Stimulated activated effector memory CD8-positive, alpha-beta T cell treated with anti-CD3 and anti-CD28 coated beads, Interleukin-12 subunit alpha, Interleukin-12 subunit beta, amount 100 ng/mL, for 72 hours (primary cell): ENCODE data around the gene COMMD2.

Source experiments
- ATAC-seq: fragments of 150-1000 bp; cut with Tn5 transposase; 2 replicates; pipeline ENCODE4 v1.10.0; 2021
- DNase-seq, 2 donors: peaks; one replicate each; pipeline ENCODE4 v3.0.0; 2021 to 2022; ENCODE audit warnings: low spot score in 2 of 2
- H3K27ac Mint-ChIP-seq: one replicate; pipeline ENCODE4 v1.8.0; 2022; ENCODE audit warnings: mild to moderate bottlenecking, mixed read lengths
- H3K36me3 Mint-ChIP-seq: one replicate; pipeline ENCODE4 v1.8.0; 2022; ENCODE audit warnings: mild to moderate bottlenecking, mixed read lengths
- H3K4me1 Mint-ChIP-seq: one replicate; pipeline ENCODE4 v1.8.0; 2022; ENCODE audit warnings: mixed read lengths
- H3K4me3 Mint-ChIP-seq: one replicate; pipeline ENCODE4 v1.8.0; 2022; ENCODE audit warnings: mild to moderate bottlenecking, mixed read lengths
- H3K9me3 Mint-ChIP-seq: one replicate; pipeline ENCODE4 v1.8.0; 2022; ENCODE audit warnings: mixed read lengths

COMMD2 gene

DNA sequence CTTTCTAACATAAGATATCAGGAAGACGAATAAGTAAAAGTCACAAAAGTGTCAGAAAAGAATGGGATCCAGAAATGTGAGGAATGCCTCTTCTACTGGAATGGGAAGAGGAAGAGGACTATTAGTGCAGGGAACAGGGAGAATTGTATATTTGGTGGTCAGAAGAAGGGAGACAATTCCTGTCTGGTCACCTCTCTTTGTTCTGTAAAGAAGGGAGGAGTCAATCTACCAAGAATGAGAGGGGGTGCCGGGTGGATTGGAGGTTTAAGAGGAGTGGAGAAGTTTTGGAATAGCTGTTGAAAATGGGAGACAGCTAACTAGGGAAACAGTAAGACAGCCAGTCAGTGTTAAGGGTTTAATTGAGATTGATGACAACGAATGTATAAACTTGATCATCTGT, 20.1 kb downstream of the COMMD2 start:
- Mint-ChIP-seq H3K36me3 (no peaks in the 10 kb centered on the region), H3K4me3 (no peak overlapping the region), H3K4me1 (no peaks in the 10 kb centered on the region), H3K9me3 (no peaks in the 10 kb centered on the region), H3K27ac (no peak overlapping the region)
- DNase-seq (no peak), ATAC-seq (no peak)

- H3K27ac Mint-ChIP-seq: no peak overlapping the region
- no peaks in the 10 kb centered on the region for H3K9me3 Mint-ChIP-seq
- DNase-seq: no peak
- no peaks in the 10 kb centered on the region for H3K4me1 Mint-ChIP-seq
- no peaks in the 10 kb centered on the region for H3K36me3 Mint-ChIP-seq
- ATAC-seq: no peak
- no peak overlapping the region for H3K4me3 Mint-ChIP-seq
Measured at GRCh38 chr3:149727656-149728055, 24.6 kb downstream of the COMMD2 start.

DNA sequence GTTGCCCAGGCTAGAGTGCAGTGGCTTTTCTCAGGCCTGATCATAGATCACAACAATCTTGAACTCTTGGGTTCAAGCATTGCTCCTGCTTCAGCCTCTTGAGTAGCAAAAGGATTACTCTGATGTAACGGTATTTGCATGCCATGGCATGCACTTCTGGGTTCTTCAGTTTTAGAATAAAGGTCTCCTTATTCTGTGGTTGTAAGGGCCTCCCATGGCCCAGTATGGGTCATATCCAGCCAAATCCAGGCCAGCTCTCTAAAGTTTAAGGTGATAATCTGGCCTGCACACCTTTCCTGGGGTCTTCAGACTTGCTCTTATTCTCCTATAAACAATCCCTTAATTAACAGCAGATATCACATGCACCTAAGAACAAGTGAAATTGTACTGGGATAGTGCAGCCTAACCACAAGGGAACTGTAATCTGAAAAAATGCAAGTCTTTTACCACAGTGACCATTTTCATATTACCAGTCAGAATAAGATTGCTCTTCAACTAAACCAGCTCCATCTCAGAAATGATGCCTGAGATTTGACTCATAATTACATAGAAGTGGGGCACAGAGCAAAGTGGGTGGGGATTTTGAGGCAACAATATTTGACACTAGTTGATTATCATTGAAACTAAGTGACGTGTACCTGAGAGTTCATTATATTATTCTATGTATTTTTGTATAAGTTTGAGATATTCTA, 25.4 kb downstream of the COMMD2 start:
- H3K27ac Mint-ChIP-seq: no peak overlapping the region
- no peaks in the 10 kb centered on the region for H3K9me3 Mint-ChIP-seq
- no peak overlapping the region for H3K4me3 Mint-ChIP-seq
- no peaks in the 10 kb centered on the region for H3K4me1 Mint-ChIP-seq
- ATAC-seq (peak; percentile 99), DNase-seq (peak in 1 of 2 donors; percentile 56)
- H3K36me3 Mint-ChIP-seq: no peaks in the 10 kb centered on the region

DNA sequence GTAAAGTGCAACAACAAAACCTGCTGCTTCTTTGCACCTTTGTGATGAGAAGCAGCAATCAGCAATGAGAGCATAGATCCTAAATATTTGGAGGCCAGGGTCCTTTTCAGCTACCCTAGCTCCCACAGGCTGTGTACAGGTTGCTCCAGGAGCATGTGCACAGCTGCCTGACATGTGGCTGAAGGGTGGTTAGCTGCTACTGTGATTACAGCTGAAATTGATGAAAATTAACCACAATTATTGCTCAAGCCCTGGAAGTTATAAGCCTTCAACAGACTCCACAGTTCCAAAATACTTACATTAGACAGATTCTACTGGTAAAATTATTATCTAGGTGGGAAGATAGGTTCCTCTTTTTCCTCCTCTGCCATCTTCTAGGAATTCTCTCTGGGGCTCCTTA, 28.5 kb downstream of the COMMD2 start:
- no peak overlapping the region for H3K4me3 Mint-ChIP-seq
- H3K36me3 Mint-ChIP-seq: no peaks in the 10 kb centered on the region
- H3K4me1 Mint-ChIP-seq: no peaks in the 10 kb centered on the region
- H3K27ac Mint-ChIP-seq: no peak overlapping the region
- peaks cover 8% of the 10 kb centered on the region for H3K9me3 Mint-ChIP-seq
- DNase-seq (no peak), ATAC-seq (no peak)

- Mint-ChIP-seq H3K36me3 (no peaks in the 10 kb centered on the region), H3K4me1 (no peaks in the 10 kb centered on the region), H3K27ac (no peak overlapping the region), H3K9me3 (peaks cover 8% of the 10 kb centered on the region), H3K4me3 (no peak overlapping the region)
- DNase-seq: no peak
- ATAC-seq: no peak
Measured at GRCh38 chr3:149720918-149721317, 31.4 kb downstream of the COMMD2 start.

DNA sequence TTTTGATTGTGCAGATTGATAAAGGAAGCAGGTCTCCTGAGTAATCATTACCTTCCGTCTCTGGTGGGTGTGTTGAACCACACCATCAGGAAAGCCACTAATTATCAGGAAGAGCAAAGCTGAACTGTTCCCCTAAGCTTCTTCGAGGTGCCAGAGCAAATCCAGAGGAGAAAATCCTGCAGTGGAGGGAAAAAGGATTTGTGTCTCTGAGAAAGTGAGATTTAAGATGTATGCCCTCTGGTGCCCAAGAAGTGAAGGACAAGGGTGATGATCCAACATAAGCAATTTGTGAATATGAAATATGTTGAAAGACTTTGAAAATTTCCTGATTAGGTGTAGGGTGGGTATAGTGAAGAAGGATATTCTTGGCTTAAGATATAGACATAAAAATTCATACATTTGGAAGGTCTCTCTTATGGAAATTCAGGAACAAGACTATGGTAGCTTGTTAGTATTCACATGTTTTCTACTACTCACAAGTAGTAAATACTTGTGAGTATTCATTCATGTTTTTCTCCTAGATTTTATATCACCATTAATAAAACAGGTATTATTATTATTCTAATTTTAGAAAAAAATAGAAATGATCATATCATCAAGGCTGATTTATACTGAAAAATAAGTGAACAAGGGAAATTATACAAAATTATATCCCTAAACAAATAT, 34.8 kb downstream of the COMMD2 start:
- no peak overlapping the region for H3K4me3 Mint-ChIP-seq
- no peaks in the 10 kb centered on the region for H3K36me3 Mint-ChIP-seq
- H3K4me1 Mint-ChIP-seq: no peaks in the 10 kb centered on the region
- no peak for ATAC-seq
- H3K27ac Mint-ChIP-seq: no peak overlapping the region
- no peak for DNase-seq
- peaks cover 8% of the 10 kb centered on the region for H3K9me3 Mint-ChIP-seq

DNA sequence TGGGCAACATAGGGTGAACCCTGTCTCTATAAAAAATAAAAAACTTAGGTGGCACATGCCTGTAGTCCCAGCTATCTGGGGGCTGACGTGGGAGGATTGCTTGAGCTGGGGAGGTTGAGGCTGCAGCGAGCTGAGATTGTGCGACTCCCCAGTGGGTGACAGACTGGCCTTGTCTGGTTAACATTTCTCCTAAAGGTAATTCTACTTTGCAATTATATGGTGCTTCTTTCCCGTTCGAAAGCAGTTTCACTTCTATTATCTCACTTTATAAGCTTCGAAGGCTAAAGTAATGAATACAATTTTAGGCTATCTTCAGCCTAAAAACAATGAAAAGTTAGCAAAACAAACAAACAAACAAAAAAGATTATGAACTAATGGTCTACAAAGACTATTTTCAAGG, 35.3 kb downstream of the COMMD2 start:
- peaks cover 8% of the 10 kb centered on the region for H3K9me3 Mint-ChIP-seq
- ATAC-seq (no peak), DNase-seq (no peak)
- H3K36me3 Mint-ChIP-seq: no peaks in the 10 kb centered on the region
- H3K4me1 Mint-ChIP-seq: no peaks in the 10 kb centered on the region
- no peak overlapping the region for H3K4me3 Mint-ChIP-seq
- no peak overlapping the region for H3K27ac Mint-ChIP-seq

- Mint-ChIP-seq H3K27ac (no peak overlapping the region), H3K9me3 (no peaks in the 10 kb centered on the region), H3K4me3 (no peak overlapping the region), H3K4me1 (no peaks in the 10 kb centered on the region), H3K36me3 (no peaks in the 10 kb centered on the region)
- DNase-seq: no peak
- ATAC-seq: no peak
Measured at GRCh38 chr3:149715247-149715646, 37.0 kb downstream of the COMMD2 start.

DNA sequence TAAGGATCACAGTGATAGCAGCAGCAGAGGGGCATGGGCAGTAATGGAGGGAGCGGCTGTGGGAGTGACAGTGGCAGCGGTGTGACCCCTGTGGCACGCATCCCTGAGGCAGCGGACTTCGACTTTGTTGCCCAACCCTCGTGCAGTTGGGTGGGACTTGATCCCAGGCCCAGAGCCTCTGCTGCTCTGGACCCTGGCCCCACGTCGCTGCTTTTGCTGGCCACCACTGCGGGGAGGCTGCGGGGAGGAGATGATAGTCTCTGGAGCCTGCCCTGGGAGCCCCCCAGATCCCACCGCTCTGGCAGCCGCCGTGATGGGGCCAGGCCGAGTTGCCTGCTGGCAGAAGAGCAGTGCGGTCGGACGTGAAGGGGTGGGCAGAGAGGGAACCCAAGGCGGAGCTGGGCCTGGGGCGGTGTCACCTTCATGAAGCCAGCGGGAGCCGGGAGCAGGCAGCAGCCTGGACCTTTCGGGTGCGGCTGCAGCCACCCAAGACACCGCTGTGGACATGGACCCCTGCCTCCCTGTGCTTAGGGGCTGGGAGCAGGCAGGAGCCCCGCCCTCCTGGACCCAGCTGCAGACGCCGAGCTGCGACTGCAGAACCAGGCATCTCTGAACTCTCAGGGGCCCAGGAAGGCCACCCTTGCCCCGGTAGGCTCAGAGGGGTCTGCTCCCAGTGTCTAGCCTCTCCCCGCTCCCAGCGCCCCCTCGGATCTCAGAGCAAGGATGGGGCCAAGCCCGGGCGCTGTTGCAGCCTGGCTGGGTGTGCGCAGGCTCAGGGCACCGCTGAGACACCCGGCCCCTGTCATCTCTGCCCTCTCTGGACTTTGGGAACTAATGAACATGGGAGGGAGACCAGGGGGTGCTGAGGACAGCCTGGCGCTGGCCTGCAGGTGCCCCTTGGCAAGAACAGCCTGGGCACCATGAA, 38.3 kb downstream of the COMMD2 start:
- ATAC-seq (no peak), DNase-seq (no peak)
- no peaks in the 10 kb centered on the region for H3K9me3 Mint-ChIP-seq
- no peak overlapping the region for H3K4me3 Mint-ChIP-seq
- no peak overlapping the region for H3K27ac Mint-ChIP-seq
- H3K36me3 Mint-ChIP-seq: no peaks in the 10 kb centered on the region
- H3K4me1 Mint-ChIP-seq: no peaks in the 10 kb centered on the region

- Mint-ChIP-seq H3K9me3 (no peaks in the 10 kb centered on the region), H3K36me3 (no peaks in the 10 kb centered on the region), H3K4me3 (no peak overlapping the region), H3K4me1 (peaks cover 20% of the 10 kb centered on the region), H3K27ac (no peak overlapping the region)
- DNase-seq: no peak
- no peak for ATAC-seq
Measured at GRCh38 chr3:149706905-149707304, 45.4 kb downstream of the COMMD2 start.

GRCh38 chr3:149705416-149705815, 46.9 kb downstream of the COMMD2 start:
- H3K4me1 Mint-ChIP-seq: peaks cover 28% of the 10 kb centered on the region
- DNase-seq: no peak
- ATAC-seq: no peak

GRCh38 chr3:149703466-149703865, 48.8 kb downstream of the COMMD2 start:
- DNase-seq: no peak
- H3K36me3 Mint-ChIP-seq: no peaks in the 10 kb centered on the region
- H3K27ac Mint-ChIP-seq: no peak overlapping the region

More at GRCh38 chr3:149705416-149705815, 46.9 kb downstream of the COMMD2 start:
- Mint-ChIP-seq H3K4me3 (no peak overlapping the region), H3K9me3 (no peaks in the 10 kb centered on the region), H3K27ac (no peak overlapping the region), H3K36me3 (no peaks in the 10 kb centered on the region)

GRCh38 chr3:149702691-149703441, 49.4 kb downstream of the COMMD2 start:
- ATAC-seq (peak; percentile 87), DNase-seq (no peak)
- Mint-ChIP-seq H3K27ac (peak overlapping the region; percentile 33), H3K36me3 (no peaks in the 10 kb centered on the region), H3K4me1 (peaks cover 28% of the 10 kb centered on the region), H3K4me3 (peak overlapping the region; percentile 55), H3K9me3 (peaks cover 4% of the 10 kb centered on the region)

More at GRCh38 chr3:149703466-149703865, 48.8 kb downstream of the COMMD2 start:
- peaks cover 28% of the 10 kb centered on the region for H3K4me1 Mint-ChIP-seq
- peaks cover 4% of the 10 kb centered on the region for H3K9me3 Mint-ChIP-seq
- no peak overlapping the region for H3K4me3 Mint-ChIP-seq
- ATAC-seq: no peak

GRCh38 chr3:149701977-149702350, 50.3 kb downstream of the COMMD2 start:
- H3K36me3 Mint-ChIP-seq: no peaks in the 10 kb centered on the region
- DNase-seq (no peak), ATAC-seq (peak; percentile 92)
- H3K9me3 Mint-ChIP-seq: peaks cover 7% of the 10 kb centered on the region
- H3K4me3 Mint-ChIP-seq: peak overlapping the region; percentile 55
- H3K4me1 Mint-ChIP-seq: peaks cover 28% of the 10 kb centered on the region
- peak overlapping the region; percentile 89 for H3K27ac Mint-ChIP-seq
